NCI-H526 treated with DMSO at 0.1 percent for 48 hours (cell line): ENCODE measurements around the gene WDR53.
"Not testable (repeated sequence)": the region's sequence is repeated elsewhere in the genome, so short reads cannot be mapped to it uniquely, and the experiment has no call there.

Experiments
- DNase-seq: peaks from one replicate; lab custom pipeline; 2025; lab: John Stamatoyannopoulos, UW

The WDR53 gene

GRCh38 chr3:196568246-196569002, at the start of gene WDR53, which contains the start of gene FBXO45:
Gene WDR53, minus strand, starts transcription at chr3:196568554. Its CDS starts 7,079 bp downstream, at chr3:196561475.
Gene FBXO45, plus strand, starts transcription at chr3:196568660. Its CDS starts 325 bp downstream, at chr3:196568985.
- peak; percentile 88 for DNase-seq

- no peak for DNase-seq
Observed at GRCh38 chr3:196617256-196617655, 48.9 kb upstream of the WDR53 start.

- not testable (repeated sequence) for DNase-seq
Observed at GRCh38 chr3:196615234-196615633, 46.9 kb upstream of the WDR53 start.

- DNase-seq = no peak
Observed at GRCh38 chr3:196611761-196612483, 43.6 kb upstream of the WDR53 start.

GRCh38 chr3:196609805-196610515, 41.6 kb upstream of the WDR53 start:
- no peak for DNase-seq

- DNase-seq = peak; percentile 52
Observed at GRCh38 chr3:196609343-196609775, 41.0 kb upstream of the WDR53 start.

GRCh38 chr3:196608693-196609092, 40.3 kb upstream of the WDR53 start:
- DNase-seq = no peak

- no peak for DNase-seq
Observed at GRCh38 chr3:196604548-196604947, 36.2 kb upstream of the WDR53 start.

GRCh38 chr3:196603683-196604082, 35.3 kb upstream of the WDR53 start:
- no peak for DNase-seq

GRCh38 chr3:196602673-196603072, 34.3 kb upstream of the WDR53 start:
- DNase-seq = no peak

- no peak for DNase-seq
Observed at GRCh38 chr3:196600359-196600758, 32.0 kb upstream of the WDR53 start.

- no peak for DNase-seq
Observed at GRCh38 chr3:196599734-196600128, 31.4 kb upstream of the WDR53 start.

GRCh38 chr3:196597971-196598733, 29.8 kb upstream of the WDR53 start:
- not testable (repeated sequence) for DNase-seq

- DNase-seq = no peak
Observed at GRCh38 chr3:196596355-196596754, 28.0 kb upstream of the WDR53 start.

GRCh38 chr3:196590279-196590678, 21.9 kb upstream of the WDR53 start:
- no peak for DNase-seq

- peak; percentile 20 for DNase-seq
Observed at GRCh38 chr3:196585044-196585757, 16.8 kb upstream of the WDR53 start.

GRCh38 chr3:196572389-196572788, 4.0 kb upstream of the WDR53 start:
- DNase-seq = no peak

GRCh38 chr3:196570332-196570731, 2.0 kb upstream of the WDR53 start:
- not testable (repeated sequence) for DNase-seq

GRCh38 chr3:196569003-196569516, 706 bp upstream of the WDR53 start:
- peak; percentile 19 for DNase-seq

GRCh38 chr3:196563721-196564225, 4.6 kb downstream of the WDR53 start:
- no peak for DNase-seq

GRCh38 chr3:196559826-196560225, 8.5 kb downstream of the WDR53 start:
- DNase-seq = no peak
